Measurements from ENCODE around the gene PCSK5. TPM values are rescaled to one million over a fixed set of nuclear protein-coding genes. Genes with fewer than 3 reads are reported as not detected.

The PCSK5 gene
- polyA plus RNA-seq, 3 donors: 4.8 to 13.0 (median 7.1) TPM

DNA sequence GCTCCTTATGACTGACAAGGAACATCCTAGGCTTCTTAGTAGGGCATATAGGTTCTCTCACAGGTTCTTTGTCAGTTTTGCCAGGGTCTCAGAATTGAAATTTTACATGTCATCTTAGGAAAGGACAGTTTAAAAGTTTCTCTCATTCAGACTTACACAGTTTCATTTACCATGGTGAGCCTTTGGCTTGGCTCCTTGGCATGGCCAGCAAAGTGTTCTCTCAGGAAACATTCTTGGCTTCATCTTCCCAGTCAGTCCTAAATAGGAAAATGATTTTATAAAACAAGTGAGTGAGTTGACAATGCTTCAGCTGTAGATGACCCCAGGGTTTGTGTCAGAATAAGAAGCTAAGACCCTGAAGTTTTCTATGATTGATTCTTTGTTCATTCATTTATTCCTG, 191.6 kb downstream of the PCSK5 start:
- Histone ChIP-seq H3K79me2 (ENCODE audit: insufficient read depth, low read length) (no peaks in the 10 kb centered on the region), H3K27ac (ENCODE audit: low read depth in 1 of 2, low read length in 2 of 2) (no peak overlapping the region), H3K9ac (ENCODE audit: insufficient read depth, low read length, poor library complexity, severe bottlenecking) (no peak overlapping the region), H3K36me3 (replicated peaks in 1 of 2; ENCODE audit: control insufficient read depth in 1 of 2, insufficient read depth in 2 of 2, low read length in 2 of 2) (peaks cover 6 to 32% of the 10 kb centered on the region in 2 donors), H3K27me3 (ENCODE audit: control insufficient read depth in 2 of 2, insufficient read depth in 2 of 2, low read length in 2 of 2) (no peaks in the 10 kb centered on the region), H3K4me1 (ENCODE audit: control insufficient read depth in 1 of 2, insufficient read depth in 2 of 2, low read length in 2 of 2) (no peaks in the 10 kb centered on the region), H3K4me2 (replicated peaks; ENCODE audit: extremely low read depth, low read length, poor library complexity, severe bottlenecking) (no peak overlapping the region), H3K9me3 (replicated peaks in 1 of 2; ENCODE audit: control insufficient read depth in 1 of 2, insufficient read depth in 1 of 2, low read length in 2 of 2) (peaks cover 0 to 5% of the 10 kb centered on the region in 2 donors), H2AFZ (ENCODE audit: insufficient read depth, low read depth, low read length, poor library complexity, severe bottlenecking) (no peak overlapping the region), H3K4me3 (replicated peaks in 1 of 3; ENCODE audit: low read depth in 2 of 3, low read length in 3 of 3) (no peak overlapping the region), H4K20me1 (ENCODE audit: insufficient read depth, low read length) (no peaks in the 10 kb centered on the region)
- H3K27ac Mint-ChIP-seq: no peak overlapping the region
- no peak for DNase-seq
- TF ChIP-seq, protein P1, sequence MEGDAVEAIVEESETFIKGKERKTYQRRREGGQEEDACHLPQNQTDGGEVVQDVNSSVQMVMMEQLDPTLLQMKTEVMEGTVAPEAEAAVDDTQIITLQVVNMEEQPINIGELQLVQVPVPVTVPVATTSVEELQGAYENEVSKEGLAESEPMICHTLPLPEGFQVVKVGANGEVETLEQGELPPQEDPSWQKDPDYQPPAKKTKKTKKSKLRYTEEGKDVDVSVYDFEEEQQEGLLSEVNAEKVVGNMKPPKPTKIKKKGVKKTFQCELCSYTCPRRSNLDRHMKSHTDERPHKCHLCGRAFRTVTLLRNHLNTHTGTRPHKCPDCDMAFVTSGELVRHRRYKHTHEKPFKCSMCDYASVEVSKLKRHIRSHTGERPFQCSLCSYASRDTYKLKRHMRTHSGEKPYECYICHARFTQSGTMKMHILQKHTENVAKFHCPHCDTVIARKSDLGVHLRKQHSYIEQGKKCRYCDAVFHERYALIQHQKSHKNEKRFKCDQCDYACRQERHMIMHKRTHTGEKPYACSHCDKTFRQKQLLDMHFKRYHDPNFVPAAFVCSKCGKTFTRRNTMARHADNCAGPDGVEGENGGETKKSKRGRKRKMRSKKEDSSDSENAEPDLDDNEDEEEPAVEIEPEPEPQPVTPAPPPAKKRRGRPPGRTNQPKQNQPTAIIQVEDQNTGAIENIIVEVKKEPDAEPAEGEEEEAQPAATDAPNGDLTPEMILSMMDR (IDR thresholded peaks at IDR 0.05): no peak
- no peaks in the 10 kb centered on the region for H3K27me3 Mint-ChIP-seq (ENCODE audit: low read depth in 3 of 3)
- peaks cover 0 to 12% (median 5%) of the 10 kb centered on the region in 7 donors for H3K9me3 Mint-ChIP-seq
- no peak overlapping the region for H3K4me3 Mint-ChIP-seq
- peaks cover 35 to 37% of the 10 kb centered on the region in 2 donors for H3K36me3 Mint-ChIP-seq
- intact Hi-C loops (cut with micrococcal nuclease): no loop called here
- H3K4me1 Mint-ChIP-seq: no peaks in the 10 kb centered on the region

DNA sequence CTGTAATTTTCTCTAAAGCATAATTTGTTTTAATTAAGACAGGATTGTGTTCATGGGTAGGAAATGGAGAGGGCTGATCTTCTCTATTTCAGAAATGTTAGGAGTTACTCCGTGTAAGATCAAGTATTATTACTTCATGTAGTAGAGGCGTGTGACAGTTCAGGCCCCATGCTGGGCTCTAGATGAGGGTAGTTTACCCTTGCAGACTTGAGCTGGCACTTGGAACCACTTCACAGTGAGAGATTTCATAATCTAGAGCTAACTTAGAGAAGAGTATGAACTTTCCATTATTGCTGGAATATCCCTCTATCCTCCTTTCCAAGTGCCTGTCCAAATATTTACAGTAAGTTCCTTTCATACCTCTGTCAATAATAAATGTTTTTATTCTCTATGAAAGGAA, 195.1 kb downstream of the PCSK5 start:
- Histone ChIP-seq H3K9me3 (replicated peaks in 1 of 2; ENCODE audit: control insufficient read depth in 1 of 2, insufficient read depth in 1 of 2, low read length in 2 of 2) (no peaks in the 10 kb centered on the region), H3K27ac (ENCODE audit: low read depth in 1 of 2, low read length in 2 of 2) (no peak overlapping the region), H3K79me2 (ENCODE audit: insufficient read depth, low read length) (no peaks in the 10 kb centered on the region), H3K4me2 (replicated peaks; ENCODE audit: extremely low read depth, low read length, poor library complexity, severe bottlenecking) (no peak overlapping the region), H4K20me1 (ENCODE audit: insufficient read depth, low read length) (no peaks in the 10 kb centered on the region), H3K27me3 (ENCODE audit: control insufficient read depth in 2 of 2, insufficient read depth in 2 of 2, low read length in 2 of 2) (no peaks in the 10 kb centered on the region), H3K4me3 (replicated peaks in 1 of 3; ENCODE audit: low read depth in 2 of 3, low read length in 3 of 3) (no peak overlapping the region), H3K36me3 (replicated peaks in 1 of 2; ENCODE audit: control insufficient read depth in 1 of 2, insufficient read depth in 2 of 2, low read length in 2 of 2) (peaks cover 2 to 15% of the 10 kb centered on the region in 2 donors), H3K4me1 (ENCODE audit: control insufficient read depth in 1 of 2, insufficient read depth in 2 of 2, low read length in 2 of 2) (no peaks in the 10 kb centered on the region), H2AFZ (ENCODE audit: insufficient read depth, low read depth, low read length, poor library complexity, severe bottlenecking) (no peak overlapping the region), H3K9ac (ENCODE audit: insufficient read depth, low read length, poor library complexity, severe bottlenecking) (no peak overlapping the region)
- no peaks in the 10 kb centered on the region for H3K27me3 Mint-ChIP-seq (ENCODE audit: low read depth in 3 of 3)
- TF ChIP-seq, protein P1 (IDR thresholded peaks at IDR 0.05): no peak
- no peaks in the 10 kb centered on the region for H3K4me1 Mint-ChIP-seq
- WGBS (ENCODE audit: insufficient coverage): 100% methylated on average over 1 of the region's 2 CpGs
- H3K9me3 Mint-ChIP-seq: no peaks in the 10 kb centered on the region
- intact Hi-C loops (cut with micrococcal nuclease): no loop called here
- no peak for DNase-seq
- no peak overlapping the region for H3K4me3 Mint-ChIP-seq
- peaks cover 14 to 21% of the 10 kb centered on the region in 2 donors for H3K36me3 Mint-ChIP-seq
- H3K27ac Mint-ChIP-seq: no peak overlapping the region
